Myometrial cell (primary cell): ENCODE results near the gene HORMAD2. TPM values are rescaled to one million over a fixed set of nuclear protein-coding genes. Genes with fewer than 3 reads are reported as not detected.

Experiments used
- total RNA-seq: library from RNA; depleted of rRNA; stranded (reverse); fragments of >200 nt; gene quantifications from 2 replicates; pipeline ENCODE4 v1.2.3, GENCODE V29; 2015

HORMAD2 gene
- not detected in 2 replicates for total RNA-seq

GRCh38 chr22:30079952-30080533 lies at the start of gene HORMAD2:
Gene HORMAD2, plus strand, starts transcription at chr22:30080464. Its CDS starts 13,489 bp downstream, at chr22:30093953.

Other genes with a start within 250 kb of the HORMAD2 start
- gene ASCC2, start 242.2 kb upstream of the HORMAD2 start, total RNA-seq, result 21.4 and 28.0 TPM in 2 replicates
- gene MTMR3, start 197.3 kb upstream of the HORMAD2 start, total RNA-seq, result 16.0 and 25.7 TPM in 2 replicates
- 4.4 and 11.0 TPM in 2 replicates for gene LIF, start 166.3 kb downstream of the HORMAD2 start, total RNA-seq
- gene OSM, start 186.4 kb downstream of the HORMAD2 start, total RNA-seq, result not detected in 2 replicates
- 4.0 and 7.4 TPM in 2 replicates for gene CASTOR1, start 209.0 kb downstream of the HORMAD2 start, total RNA-seq
- 25.9 and 30.3 TPM in 2 replicates for gene TBC1D10A, start 246.5 kb downstream of the HORMAD2 start, total RNA-seq